SHP77 treated with DMSO at 0.1 percent for 48 hours (cell line): ENCODE data around the gene DOP1B.
"Not testable (repeated sequence)": the region's sequence is repeated elsewhere in the genome, so short reads cannot be mapped to it uniquely, and the experiment has no call there.

Experiments used
- DNase-seq: peaks from one replicate; lab custom pipeline; 2025; lab: John Stamatoyannopoulos, UW

DOP1B gene

GRCh38 chr21:36134803-36135390 lies 21.7 kb upstream of the DOP1B start, which contains the start of gene CBR3:
TSS of gene CBR3 (plus strand) at chr21:36135079. CDS start at chr21:36135193, 114 bp downstream.
- no peak for DNase-seq

GRCh38 chr21:36135391-36136102 lies 21.1 kb upstream of the DOP1B start:
- peak; percentile 25 for DNase-seq

GRCh38 chr21:36139791-36140190 lies 16.8 kb upstream of the DOP1B start:
- not testable (repeated sequence) for DNase-seq

GRCh38 chr21:36141513-36141925 lies 15.1 kb upstream of the DOP1B start:
- peak; percentile 95 for DNase-seq

GRCh38 chr21:36144233-36144632 lies 12.4 kb upstream of the DOP1B start:
- DNase-seq = not testable (repeated sequence)

- no peak for DNase-seq
Observed at GRCh38 chr21:36145259-36145658, 11.4 kb upstream of the DOP1B start.

- DNase-seq = no peak
Observed at GRCh38 chr21:36147911-36148310, 8.7 kb upstream of the DOP1B start.

- no peak for DNase-seq
Observed at GRCh38 chr21:36148886-36149285, 7.7 kb upstream of the DOP1B start.

- no peak for DNase-seq
Observed at GRCh38 chr21:36149788-36150711, 6.6 kb upstream of the DOP1B start.

- DNase-seq = no peak
Observed at GRCh38 chr21:36155603-36156338, 853 bp upstream of the DOP1B start.

GRCh38 chr21:36156339-36156814 lies 247 bp upstream of the DOP1B start:
- peak; percentile 66 for DNase-seq

- no peak for DNase-seq
Observed at GRCh38 chr21:36159356-36159921, 2.8 kb downstream of the DOP1B start.

- DNase-seq = no peak
Observed at GRCh38 chr21:36160850-36161178, 4.2 kb downstream of the DOP1B start.

- no peak for DNase-seq
Observed at GRCh38 chr21:36162631-36163030, 6.0 kb downstream of the DOP1B start.

- peak; percentile 29 for DNase-seq
Observed at GRCh38 chr21:36163750-36164741, 7.4 kb downstream of the DOP1B start.

- DNase-seq = no peak
Observed at GRCh38 chr21:36165356-36165755, 8.7 kb downstream of the DOP1B start.

- no peak for DNase-seq
Observed at GRCh38 chr21:36166705-36167104, 10.1 kb downstream of the DOP1B start.

GRCh38 chr21:36167541-36167940 lies 10.9 kb downstream of the DOP1B start:
- no peak for DNase-seq

GRCh38 chr21:36169470-36170128 lies 13.0 kb downstream of the DOP1B start:
- DNase-seq = no peak

- DNase-seq = no peak
Observed at GRCh38 chr21:36170823-36171222, 14.2 kb downstream of the DOP1B start.
